Middle frontal gyrus (tissue), 1 donor: ENCODE results near the gene SH2D1B.

Experiments
- DNase-seq: peaks from one replicate; pipeline ENCODE4 v3.0.0-alpha.2; 2015; ENCODE audit warnings: low spot score; ENCODE audit errors: extremely low spot score

The SH2D1B gene

DNA sequence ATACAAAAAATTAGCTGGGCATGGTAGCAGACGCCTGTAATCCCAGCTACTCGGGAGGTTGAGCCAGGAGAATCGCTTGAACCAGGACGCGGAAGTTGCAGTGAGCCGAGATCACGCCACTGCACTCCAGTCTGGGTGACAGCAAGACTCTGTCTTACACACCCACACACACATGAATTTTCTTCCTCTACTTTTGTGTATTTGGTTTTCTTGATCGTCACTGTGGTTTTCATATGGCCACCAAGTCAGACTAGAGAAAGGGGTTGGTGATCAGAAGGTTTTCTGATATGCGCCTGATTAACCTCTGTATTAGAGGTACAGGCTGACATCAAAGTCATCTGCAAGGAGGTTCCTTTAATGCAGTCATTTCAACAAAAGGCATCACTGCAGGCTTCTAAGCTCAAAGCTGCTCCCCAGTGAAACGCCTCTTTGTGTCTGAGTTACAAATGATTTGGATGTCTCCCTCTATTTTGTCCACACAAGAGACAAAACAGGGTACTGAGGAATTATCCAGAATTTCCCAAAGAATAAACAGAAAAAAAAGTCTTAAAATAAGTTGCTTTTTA is 11.1 kb downstream of the SH2D1B start:
- DNase-seq, result no peak

DNA sequence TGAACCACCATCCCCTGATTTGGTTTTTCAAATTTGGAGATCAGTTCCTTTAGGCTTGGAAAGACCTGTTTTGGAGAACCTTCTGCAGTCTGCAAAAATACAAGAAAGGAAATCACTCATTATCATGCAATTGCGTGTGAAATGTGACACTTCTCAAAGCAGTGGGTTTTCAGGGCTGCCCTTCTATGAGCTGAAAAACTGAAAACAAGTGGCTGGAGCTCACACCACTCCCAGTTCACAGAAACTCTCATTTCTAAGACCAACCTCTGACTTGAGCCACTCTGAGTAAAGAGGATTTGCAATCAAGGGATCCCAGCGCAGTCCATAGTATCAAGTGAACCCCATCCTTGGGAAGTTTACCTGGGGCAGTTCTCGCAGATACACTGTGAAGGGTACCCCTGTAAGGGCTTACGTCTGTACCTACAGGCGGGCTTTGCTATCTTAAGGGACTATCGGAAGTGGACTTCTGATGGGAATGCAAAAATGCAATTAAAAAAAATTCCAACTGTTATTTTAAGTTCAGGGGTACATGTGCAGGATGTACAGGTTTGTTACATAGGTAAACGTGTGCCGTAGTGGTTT is 12.8 kb downstream of the SH2D1B start:
- no peak for DNase-seq

DNA sequence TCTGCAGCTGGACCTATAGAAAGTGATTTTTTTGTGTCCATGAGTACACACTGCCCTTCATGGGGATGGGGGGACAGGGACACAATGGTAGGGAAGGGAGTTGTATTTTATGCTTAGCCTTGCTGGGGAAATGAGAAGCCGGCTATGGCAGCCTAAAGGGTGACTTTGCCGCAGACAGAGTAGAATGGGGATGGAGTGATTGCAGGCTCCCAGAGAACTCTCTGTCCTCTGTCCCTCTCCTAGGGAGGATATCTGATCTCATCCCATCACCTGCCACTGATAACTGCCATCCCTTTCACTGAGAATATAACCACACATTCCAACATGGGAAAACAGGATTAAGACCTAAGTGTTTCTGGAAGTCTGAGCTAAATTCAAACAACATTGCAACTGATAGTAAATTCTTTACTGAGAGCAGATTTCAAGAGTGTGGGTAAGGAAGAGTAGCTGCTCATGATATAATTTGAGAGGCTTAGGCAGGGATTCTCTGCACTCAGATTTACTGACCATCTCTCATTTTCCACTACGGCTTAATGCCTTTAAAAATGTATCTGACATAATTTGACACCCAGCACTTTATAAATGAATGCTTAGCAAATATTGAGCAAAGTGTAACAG is 13.9 kb downstream of the SH2D1B start:
- no peak for DNase-seq

DNA sequence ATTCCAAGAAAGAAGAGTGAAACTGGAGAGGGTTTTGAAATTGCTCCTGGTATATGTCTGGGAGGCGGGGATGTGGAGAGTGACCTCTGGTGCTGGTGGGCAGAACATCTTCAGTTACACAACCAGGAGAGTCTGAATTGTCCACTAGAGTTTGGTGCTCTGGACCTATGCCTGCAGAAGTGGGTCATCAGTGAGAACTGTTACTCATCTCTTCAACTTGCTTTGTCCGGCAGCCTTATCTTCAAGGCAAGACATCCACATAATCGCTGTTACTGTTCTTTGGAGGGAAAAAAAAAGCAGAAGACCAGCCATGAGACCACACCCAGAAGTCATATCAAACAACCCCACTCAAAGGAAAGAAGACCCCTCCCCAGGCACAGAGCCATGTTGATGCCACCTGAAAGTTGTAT is 14.9 kb downstream of the SH2D1B start:
- DNase-seq, result no peak

DNA sequence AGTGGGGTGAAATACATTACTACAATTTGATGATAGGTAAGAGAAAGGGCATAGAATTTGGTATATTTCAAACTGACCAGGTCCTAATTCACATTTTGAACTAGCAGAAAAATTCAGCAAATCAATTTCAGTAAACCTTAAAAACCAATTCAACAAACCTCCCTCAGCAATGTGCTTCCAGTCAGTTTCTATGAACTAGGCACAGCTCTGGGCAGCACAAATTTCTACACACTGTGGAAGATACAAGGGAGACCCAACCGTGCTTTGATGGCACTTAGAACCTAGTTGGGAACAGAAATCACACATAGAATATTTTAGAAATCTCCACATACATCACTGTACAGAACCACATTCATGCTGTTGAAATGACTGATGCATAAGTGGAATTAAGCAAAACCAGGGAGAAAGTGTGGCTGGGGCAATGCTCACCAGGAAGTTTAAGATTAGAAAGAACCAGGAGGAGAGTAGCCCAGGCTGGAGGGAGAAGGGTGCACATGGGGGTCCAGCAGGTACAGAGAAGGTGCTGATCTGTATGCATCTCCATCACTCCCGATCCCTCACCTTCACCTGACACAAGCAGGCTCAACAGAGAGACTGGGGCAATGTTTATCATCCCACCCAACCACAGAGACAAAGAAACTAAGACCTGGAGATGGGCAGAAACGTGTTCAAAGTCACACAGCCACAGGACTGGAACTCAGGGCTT is 15.6 kb downstream of the SH2D1B start:
- DNase-seq, result no peak

DNA sequence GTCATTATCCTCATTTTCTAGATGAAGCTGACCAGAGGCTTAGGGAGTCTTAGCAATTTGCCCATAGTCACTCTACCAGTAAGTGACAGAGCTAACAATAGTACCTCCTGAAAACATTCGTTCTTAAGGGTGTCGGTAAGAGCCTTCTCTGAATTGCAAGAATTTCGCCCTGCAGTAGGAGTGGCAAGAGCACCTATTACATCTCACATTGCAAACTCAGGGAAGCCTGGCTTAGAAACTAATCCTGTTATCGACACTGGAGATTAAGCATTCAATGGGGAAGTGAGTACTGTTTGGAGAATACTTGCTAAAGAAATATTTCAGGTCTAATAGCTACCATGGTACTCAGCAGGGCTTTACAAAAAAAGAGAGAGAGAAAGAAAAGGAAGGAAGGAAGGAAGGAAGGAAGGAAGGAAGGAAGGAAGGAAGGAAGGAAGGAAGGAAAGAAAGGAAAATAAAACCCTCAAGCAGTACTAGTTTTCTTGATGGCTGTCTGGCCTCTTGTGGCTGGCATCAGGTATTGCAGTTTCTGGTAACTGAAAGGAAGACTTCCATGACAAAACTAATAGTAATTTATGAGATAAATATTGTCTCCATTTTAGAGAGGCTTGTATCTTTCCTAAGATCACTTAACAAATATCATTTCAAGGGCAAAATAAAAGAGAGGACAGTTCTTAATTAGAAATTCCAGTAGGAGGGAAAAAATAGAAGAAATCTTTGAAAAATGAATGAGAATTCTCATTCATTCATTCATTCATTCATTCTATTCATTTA is 20.0 kb downstream of the SH2D1B start:
- no peak for DNase-seq

DNA sequence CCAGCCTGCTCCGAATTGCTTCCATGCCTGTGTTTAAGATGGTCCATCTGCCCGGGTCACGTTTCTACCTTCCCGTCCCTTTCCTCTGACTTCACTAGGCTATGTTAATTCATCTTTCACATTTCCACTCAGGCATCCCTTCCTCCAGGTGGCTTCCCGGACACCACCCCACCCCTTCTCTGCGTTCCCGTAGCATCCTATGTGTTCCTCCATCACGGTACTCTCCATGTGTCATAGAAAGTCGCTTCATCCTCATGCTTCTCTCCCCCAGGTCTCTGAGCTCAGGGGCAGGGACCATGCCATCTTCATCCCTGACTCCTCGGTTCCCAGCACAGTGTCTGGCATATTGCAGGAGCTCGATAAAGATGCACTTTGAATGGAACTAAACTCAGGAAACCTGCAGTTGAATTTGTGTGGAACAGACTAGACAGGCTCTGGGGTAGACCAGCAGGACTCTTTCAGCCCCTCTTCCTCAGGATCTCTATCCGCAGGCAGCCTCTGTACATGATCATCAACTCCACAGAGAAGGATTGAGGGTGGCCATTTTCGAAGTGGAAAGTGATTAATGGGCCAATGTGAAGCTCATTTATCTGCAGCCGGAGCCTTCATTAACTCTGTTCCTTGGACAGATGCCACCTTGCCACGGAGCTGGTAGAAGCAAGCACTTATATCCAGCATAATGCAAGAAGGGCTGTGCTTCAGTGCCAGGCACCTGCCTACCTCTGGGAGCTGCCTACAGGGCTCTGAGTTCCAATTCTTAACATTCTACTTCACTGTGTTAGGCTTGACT is 21.3 kb downstream of the SH2D1B start:
- DNase-seq, result no peak

DNA sequence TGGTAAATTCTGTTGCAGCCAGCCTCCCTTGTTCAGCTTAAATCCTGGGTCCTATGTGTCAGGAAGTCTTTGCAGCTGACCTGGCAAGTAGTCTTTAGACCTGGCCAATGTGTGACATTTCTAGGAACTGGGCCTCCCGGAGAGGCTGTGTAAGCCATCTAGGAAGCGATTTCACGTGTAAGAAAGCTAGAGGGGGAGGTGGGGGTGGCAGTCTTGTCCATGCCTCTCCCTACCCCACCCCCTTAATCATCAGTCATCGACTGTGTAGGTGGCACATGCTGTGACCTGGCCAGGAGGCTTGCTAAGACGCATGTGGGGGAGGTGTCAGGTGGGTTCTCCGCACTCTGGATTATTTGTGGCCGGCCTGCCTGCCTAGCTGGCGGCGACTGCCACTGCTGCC is 22.0 kb downstream of the SH2D1B start:
- no peak for DNase-seq

DNA sequence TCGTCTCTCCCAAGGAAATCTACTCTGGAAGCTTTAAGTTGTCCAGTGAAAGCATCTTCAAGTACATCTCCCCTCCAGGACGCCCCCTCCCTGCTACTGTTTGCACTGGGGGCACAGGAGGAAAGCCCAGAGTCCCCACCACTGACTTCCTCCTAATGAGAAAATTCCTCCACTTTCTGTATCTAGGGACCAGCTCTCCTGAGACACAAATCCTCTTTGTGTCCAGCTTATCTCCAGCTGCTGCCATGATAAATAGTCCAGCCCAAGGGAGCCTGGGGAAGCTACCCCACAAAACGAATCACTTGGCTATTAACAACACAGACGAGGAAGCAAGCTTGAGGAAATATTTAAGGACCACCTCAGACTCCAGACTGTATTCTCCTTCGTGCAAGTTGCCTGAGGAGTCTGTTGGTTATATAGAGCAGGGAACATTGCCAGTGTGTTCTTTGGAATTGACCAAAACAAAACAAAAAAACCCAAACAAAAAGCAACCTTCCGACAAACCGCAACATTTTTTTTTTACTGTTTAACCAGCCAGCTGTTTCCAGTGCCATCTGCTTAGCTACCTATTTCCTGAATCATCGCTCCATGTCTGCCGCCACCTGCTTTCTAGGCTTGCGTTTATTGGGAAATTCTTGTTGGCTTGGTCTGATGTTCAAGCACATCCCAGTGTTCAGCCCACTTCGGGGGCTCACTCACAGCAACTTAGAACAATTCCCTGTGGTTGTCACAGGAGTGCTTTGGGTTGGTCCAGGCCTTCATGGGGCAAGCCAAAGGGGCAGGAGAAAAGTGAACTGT is 22.7 kb downstream of the SH2D1B start:
- DNase-seq, result no peak

DNA sequence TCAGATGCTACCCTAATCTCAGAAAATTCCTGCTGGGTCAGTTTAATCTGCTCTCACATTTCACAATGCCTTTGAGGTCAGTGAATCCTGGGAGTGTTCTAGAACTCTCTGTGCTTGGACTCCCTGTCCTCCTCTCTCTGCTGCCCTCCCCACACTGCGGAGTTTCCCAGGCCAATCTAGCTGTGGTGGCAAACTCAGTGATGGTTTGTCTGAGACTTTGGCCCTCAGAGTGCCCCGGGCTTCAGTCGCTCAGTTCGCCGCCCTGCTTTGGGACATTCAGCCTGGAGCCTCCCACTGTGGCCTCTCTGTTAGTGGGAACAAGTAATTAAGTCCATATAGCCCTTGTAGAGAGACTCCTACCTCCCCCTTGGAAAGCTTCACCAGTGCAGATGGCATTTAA is 23.3 kb downstream of the SH2D1B start:
- no peak for DNase-seq

DNA sequence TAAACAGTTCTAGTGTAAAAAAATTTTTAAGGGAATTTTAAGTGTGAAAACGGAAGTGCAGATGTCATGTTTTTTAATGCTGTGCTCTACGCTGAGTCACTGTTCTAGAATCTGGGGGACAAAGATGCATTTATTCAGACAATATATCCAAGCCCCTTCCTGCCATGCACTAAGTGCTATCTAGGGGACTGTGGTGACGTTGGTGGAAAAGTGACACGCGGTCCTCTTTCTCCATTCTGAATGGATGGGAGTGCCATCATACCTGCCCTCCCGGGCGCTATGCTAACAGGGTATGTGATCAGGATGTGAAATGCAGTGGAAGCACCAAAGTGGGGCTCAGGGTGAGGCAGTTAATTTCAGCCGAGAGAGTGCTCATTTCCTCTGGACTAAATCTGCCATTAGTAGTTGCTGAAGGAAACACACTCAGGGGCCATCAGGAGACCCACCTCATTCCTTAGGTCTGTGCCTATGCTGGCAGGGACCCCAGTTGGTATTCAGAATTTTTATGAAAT is 23.8 kb downstream of the SH2D1B start:
- no peak for DNase-seq

DNA sequence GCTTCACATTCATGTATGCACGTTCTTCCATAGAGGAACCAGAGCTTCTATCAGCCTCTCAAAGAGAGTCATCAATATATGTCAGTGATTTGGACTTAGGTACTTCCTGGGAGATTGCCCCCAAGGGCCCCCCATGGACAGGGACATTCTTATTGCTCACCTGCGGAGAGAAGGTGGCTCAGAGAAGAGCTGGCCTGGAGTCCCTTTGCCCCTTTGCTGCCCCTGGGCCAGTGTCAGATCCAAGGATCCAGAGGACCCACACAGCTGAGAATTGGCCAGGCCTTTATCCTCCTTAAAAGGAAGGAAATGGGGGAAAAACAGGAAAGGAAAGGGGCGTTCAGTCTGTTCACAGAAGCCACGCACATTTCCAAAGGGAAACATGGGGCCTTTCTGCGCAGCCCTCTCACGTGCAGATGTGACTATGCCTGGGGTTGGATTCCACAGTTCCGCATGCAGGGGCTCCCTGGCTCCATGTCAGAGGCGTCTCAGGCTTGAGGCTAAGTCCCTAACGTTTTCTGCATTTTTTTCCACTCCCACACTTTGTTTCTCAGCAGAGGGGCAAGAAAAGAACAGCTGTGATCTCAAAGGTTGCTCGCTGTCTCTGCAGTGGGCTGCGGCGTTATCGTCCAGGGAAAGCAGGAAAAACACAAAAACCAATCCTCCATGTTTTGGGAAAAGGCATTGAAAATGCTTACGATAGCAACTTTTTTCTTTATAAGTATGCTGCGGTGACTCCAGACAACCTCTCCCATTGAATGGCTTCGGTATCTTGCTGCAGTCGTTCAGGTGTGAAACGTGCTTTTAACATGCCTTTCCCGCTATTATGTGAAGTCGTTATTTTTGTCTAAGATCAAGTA is 24.5 kb downstream of the SH2D1B start:
- no peak for DNase-seq

DNA sequence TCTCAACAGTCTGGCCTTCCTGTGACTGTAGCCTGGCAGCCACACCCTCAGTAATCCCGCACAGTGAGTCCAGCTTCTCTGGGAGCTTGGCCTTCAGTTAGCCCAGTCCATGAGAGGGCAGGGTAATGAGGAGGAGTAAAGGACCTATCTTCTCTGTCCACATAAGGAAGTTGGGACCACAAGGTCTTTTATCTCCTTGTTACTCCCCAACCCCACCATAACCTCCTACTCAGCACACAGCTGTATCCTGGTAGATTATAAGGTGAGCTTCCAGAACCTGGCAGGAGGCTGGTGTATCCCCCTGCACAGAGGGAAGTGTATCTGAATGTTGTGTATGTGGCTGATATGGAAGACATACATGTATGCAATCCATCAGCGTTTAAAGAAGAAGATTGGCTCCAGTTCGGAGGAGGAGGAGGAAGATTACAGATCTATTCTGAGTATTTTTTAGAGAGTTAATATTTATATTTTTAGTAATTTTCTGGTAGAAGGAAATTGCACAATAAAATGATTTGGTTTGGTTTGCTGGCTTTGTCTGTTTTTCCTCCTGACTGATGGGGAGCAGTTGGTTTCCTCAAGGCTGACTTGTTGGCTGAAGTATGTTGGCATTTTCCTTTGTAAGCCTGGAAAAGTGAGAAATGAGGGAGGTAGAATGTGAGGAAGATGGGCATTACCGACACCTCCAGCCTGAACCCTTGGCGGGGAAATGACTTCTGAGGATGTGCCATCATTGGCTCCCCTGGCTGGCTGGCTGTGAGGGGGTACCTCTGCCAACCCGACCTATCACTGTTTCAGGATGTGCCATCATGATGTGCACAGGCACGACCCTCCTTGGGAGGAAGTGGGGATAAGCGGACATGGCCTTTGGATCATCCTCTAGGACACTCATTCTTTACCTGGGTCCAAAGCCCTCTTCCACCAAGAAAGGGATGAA is 25.4 kb downstream of the SH2D1B start:
- DNase-seq, result no peak

DNA sequence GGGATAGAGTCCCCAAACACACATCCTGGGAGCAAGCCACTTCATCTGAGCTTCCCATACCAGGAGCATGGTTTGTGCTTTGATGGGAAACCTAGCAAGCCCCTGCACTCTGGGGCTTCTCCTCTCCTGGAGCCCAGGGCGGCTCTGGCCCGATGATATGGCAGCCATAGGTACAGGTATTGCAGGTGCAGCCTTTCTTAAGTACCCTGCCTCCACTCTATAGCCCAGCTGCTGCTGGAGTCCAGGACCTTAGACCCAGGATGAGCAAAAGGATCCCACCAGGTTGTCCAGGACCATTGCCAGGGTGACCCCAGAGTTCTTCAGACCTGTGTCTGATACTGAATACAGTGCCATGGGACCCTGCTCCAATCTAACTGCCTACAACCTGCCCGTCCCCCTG is 26.2 kb downstream of the SH2D1B start:
- DNase-seq, result no peak

DNA sequence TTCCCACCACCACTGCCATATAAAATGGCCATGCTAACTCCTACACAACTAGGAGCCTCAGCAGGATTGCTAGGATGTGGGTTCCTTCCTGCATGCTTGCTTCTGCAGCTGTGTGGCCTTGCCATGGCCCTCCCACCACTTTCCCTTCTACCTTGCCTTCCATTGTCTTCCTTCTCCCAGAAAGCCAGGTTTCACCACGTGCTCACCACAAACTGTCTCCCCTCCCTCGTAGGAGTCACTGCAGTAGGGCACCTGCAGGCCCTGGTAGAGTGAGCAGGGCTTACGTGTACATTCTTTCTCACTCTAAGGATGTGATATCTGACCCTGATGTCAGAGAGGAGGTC is 26.7 kb downstream of the SH2D1B start:
- no peak for DNase-seq

DNA sequence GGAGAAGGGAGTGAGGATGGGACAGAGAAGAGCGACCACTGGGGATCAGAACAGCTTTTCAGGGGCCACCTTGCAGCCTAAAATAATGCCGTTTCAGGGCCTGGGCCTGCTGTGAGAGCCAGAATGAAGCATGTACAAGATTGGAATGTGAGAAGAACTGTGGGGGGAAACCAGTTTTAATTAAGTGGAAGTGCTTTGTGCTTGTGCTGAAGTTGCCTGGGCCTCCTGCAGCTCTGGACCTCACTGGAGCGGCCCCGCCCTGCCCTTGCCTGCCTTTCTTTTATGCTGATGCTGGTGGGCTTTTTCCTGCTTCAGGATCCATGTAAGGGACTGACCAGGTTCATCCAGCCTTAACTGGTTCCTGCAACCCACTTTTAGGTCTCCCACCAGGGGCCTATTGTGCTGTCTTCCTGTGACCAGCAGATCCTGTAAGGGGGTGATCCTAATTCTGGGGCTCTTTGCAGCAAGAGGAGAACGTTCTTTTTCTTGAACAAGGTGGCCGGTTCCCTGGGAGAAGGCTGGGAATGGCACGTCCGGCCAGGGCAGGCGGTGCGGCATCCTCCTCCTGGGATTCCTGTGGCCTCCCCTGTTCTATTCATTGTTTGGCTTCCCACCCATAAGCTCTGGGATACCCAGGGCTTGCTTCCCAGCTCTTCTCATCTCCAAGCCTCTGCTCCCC is 27.2 kb downstream of the SH2D1B start:
- DNase-seq, result no peak

DNA sequence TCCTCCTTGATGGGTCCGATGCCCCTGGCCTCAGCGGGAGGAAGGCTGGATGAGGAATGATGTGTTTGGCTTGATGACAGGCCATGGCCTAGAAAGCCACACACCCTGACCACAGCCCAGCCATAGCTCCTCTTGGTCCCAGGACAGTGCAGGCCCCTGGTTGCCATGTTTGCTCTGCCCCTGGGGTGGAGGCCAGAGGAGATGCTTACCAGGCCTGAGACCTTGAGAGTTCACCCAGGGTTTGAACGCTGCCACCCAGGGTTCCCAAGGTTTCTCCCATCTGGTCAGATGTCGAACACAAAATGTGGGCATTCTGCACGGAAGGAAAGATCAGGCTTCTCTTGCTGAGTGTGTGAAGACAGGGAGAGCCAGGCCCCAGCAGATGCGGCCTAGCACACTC is 27.8 kb downstream of the SH2D1B start:
- DNase-seq, result no peak

DNA sequence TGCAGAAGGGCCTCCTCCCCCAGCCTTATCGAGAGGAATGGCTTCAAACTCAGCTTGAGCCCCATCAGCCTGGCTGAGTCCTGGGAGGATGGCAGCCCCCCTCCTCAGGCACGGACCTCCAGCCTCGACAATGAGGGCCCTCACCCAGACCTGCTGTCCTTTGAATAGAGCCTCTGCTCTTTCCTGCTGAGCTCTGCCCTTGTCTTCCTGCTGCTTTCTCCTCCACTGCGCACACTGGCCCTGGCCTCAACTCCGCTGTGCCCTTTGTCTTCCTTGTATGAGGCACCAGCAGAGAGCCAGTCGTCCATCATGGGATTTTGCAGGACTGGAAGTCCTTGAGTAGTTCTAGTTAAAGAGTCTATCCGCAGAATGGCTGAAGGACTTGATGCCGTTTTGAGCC is 28.4 kb downstream of the SH2D1B start:
- no peak for DNase-seq
